ENCODE data around the gene ADRB2.

ADRB2 gene

DNA sequence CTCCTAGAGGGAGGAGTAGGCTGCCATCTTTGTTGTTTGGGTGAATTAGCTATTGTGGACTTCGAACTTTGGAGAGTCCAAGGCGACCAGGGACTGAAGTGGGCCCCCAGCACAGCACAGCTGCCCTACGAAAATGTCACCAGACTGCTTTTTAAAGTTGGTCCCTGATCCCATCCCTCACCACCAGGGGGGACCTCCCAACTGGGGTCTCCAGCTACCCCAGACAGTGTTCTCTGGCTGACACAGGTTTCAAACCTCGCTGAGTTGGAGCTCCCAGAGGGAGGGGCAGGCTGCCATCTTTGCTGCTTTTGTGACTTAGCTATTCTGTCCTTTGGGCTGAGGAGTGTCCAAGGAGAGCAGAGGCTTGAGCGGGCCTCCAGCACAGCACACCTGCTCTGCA lies 45.7 kb upstream of the ADRB2 start:
- no peak overlapping the region for H2AFZ ChIP-seq (ENCODE audit: low read depth, low read length, severe bottlenecking)
- no peaks in the 10 kb centered on the region for H3K27me3 ChIP-seq (ENCODE audit: low read length)
- H3K79me2 ChIP-seq (ENCODE audit: insufficient read depth, low read length), result no peaks in the 10 kb centered on the region
- no peaks in the 10 kb centered on the region for H3F3A ChIP-seq (ENCODE audit: insufficient read depth)
- TF ChIP-seq EZH2phosphoT487 (conservative IDR thresholded peaks at IDR 0.05; ENCODE audit: low read length), result no peak
- TF ChIP-seq, protein P1, sequence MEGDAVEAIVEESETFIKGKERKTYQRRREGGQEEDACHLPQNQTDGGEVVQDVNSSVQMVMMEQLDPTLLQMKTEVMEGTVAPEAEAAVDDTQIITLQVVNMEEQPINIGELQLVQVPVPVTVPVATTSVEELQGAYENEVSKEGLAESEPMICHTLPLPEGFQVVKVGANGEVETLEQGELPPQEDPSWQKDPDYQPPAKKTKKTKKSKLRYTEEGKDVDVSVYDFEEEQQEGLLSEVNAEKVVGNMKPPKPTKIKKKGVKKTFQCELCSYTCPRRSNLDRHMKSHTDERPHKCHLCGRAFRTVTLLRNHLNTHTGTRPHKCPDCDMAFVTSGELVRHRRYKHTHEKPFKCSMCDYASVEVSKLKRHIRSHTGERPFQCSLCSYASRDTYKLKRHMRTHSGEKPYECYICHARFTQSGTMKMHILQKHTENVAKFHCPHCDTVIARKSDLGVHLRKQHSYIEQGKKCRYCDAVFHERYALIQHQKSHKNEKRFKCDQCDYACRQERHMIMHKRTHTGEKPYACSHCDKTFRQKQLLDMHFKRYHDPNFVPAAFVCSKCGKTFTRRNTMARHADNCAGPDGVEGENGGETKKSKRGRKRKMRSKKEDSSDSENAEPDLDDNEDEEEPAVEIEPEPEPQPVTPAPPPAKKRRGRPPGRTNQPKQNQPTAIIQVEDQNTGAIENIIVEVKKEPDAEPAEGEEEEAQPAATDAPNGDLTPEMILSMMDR (IDR thresholded peaks at IDR 0.05; ENCODE audit: insufficient read depth, low read length, poor library complexity, severe bottlenecking), result no peak
- H4K20me1 ChIP-seq (ENCODE audit: low read depth, low read length), result no peaks in the 10 kb centered on the region
- no peak overlapping the region for H3K27ac ChIP-seq (ENCODE audit: low read depth, low read length)
- H3K9ac ChIP-seq (ENCODE audit: low read length), result no peak overlapping the region
- no peak overlapping the region for H3K4me2 ChIP-seq (ENCODE audit: low read depth, low read length, poor library complexity, severe bottlenecking)
- no peaks in the 10 kb centered on the region for H3K9me3 ChIP-seq (ENCODE audit: insufficient read depth, low read length)
- no peaks in the 10 kb centered on the region for H3K9me2 ChIP-seq (replicated peaks; ENCODE audit: insufficient read depth, low read length)
- no peaks in the 10 kb centered on the region for H3K36me3 ChIP-seq (ENCODE audit: low read length)
- no peak overlapping the region for H3K4me3 ChIP-seq (ENCODE audit: insufficient read depth, low read length, poor library complexity, severe bottlenecking)

DNA sequence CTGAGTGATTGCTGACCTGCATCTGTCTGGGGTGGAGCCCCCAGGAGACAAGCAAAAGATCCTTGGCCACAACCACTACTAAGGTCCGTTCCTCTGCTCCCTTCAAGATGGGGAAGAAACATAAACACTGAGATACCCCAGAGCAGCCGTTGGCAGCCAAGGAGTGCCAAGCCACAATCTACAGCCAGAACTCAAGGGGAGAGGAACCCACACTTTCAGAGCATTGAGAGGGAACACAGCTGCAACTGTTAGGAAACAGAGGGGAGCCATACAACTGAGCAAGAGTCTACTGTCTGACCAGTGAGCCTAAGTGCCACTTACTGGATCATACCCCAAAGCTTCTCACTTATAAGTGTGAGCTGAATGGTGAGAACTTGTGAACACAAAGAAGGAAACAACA lies 44.6 kb upstream of the ADRB2 start:
- Histone ChIP-seq H3K27ac (ENCODE audit: low read depth, low read length) (no peak overlapping the region), H3F3A (ENCODE audit: insufficient read depth) (no peaks in the 10 kb centered on the region), H4K20me1 (ENCODE audit: low read depth, low read length) (no peaks in the 10 kb centered on the region), H3K27me3 (ENCODE audit: low read length) (no peaks in the 10 kb centered on the region), H3K4me2 (ENCODE audit: low read depth, low read length, poor library complexity, severe bottlenecking) (no peak overlapping the region), H3K79me2 (ENCODE audit: insufficient read depth, low read length) (no peaks in the 10 kb centered on the region), H3K9me3 (ENCODE audit: insufficient read depth, low read length) (no peaks in the 10 kb centered on the region), H2AFZ (ENCODE audit: low read depth, low read length, severe bottlenecking) (no peak overlapping the region), H3K9me2 (replicated peaks; ENCODE audit: insufficient read depth, low read length) (no peaks in the 10 kb centered on the region), H3K9ac (ENCODE audit: low read length) (no peak overlapping the region), H3K4me3 (ENCODE audit: insufficient read depth, low read length, poor library complexity, severe bottlenecking) (no peak overlapping the region), H3K36me3 (ENCODE audit: low read length) (no peaks in the 10 kb centered on the region)
- TF ChIP-seq, protein P1 (IDR thresholded peaks at IDR 0.05; ENCODE audit: insufficient read depth, low read length, poor library complexity, severe bottlenecking), result no peak
- TF ChIP-seq EZH2phosphoT487 (conservative IDR thresholded peaks at IDR 0.05; ENCODE audit: low read length), result no peak

DNA sequence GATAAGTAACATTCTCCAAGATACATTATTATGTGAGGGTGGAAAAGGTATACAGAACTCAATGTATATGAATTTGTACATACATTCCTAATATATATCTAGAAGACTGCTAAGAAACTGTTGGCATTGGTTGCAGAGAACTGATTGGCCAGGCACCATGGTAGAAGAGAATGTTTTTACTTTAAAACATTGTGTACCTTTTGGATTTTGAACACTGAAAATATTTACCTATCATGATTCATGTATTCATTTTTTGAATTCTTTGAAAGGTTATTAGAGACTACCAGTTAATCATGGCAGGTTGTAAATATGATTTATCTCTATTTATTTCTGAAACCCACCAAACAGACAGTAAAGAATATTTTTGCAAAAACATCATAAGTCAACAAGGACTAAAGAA lies 41.2 kb upstream of the ADRB2 start:
- no peak overlapping the region for H3K4me3 ChIP-seq (ENCODE audit: insufficient read depth, low read length, poor library complexity, severe bottlenecking)
- no peaks in the 10 kb centered on the region for H3K36me3 ChIP-seq (ENCODE audit: low read length)
- TF ChIP-seq EZH2phosphoT487 (conservative IDR thresholded peaks at IDR 0.05; ENCODE audit: low read length), result no peak
- TF ChIP-seq, protein P1 (IDR thresholded peaks at IDR 0.05; ENCODE audit: insufficient read depth, low read length, poor library complexity, severe bottlenecking), result no peak
- H3K9me2 ChIP-seq (replicated peaks; ENCODE audit: insufficient read depth, low read length), result no peaks in the 10 kb centered on the region
- no peaks in the 10 kb centered on the region for H3F3A ChIP-seq (ENCODE audit: insufficient read depth)
- H2AFZ ChIP-seq (ENCODE audit: low read depth, low read length, severe bottlenecking), result no peak overlapping the region
- H4K20me1 ChIP-seq (ENCODE audit: low read depth, low read length), result no peaks in the 10 kb centered on the region
- H3K27me3 ChIP-seq (ENCODE audit: low read length), result no peaks in the 10 kb centered on the region
- H3K27ac ChIP-seq (ENCODE audit: low read depth, low read length), result no peak overlapping the region
- H3K79me2 ChIP-seq (ENCODE audit: insufficient read depth, low read length), result no peaks in the 10 kb centered on the region
- H3K9ac ChIP-seq (ENCODE audit: low read length), result no peak overlapping the region
- H3K9me3 ChIP-seq (ENCODE audit: insufficient read depth, low read length), result no peaks in the 10 kb centered on the region
- H3K4me2 ChIP-seq (ENCODE audit: low read depth, low read length, poor library complexity, severe bottlenecking), result no peak overlapping the region
